K562 (cell line): ENCODE results near the gene PLXDC1. TPM values are rescaled to one million over a fixed set of nuclear protein-coding genes. Genes with fewer than 3 reads are reported as not detected.

Experiments used
- ARID2 ChIP-seq: fragments of 450-650 bp; IDR thresholded peaks from 2 replicates; pipeline ENCODE4 v1.6.1; 2017; ENCODE audit warnings: antibody characterized with exemption, mild to moderate bottlenecking
- BRCA1 ChIP-seq, 2 experiments: fragments of 450-650 bp in 1 of 2; sonication (generic) in 1 of 2; formaldehyde crosslinking in 1 of 2; IDR thresholded peaks; 2 replicates each; pipeline versions ENCODE4 v1.5.0 to v1.6.1; 2017 to 2020; ENCODE audit warnings: mild to moderate bottlenecking in 1 of 2, missing genetic modification reagents in 1 of 2
- C11orf30 ChIP-seq: fragments of 450-650 bp; IDR thresholded peaks from 2 replicates; pipeline ENCODE4 v1.6.1; 2016; ENCODE audit warnings: low read depth, mild to moderate bottlenecking
- ELF4 ChIP-seq: fragments of 450-650 bp; formaldehyde crosslinking; IDR thresholded peaks from 2 replicates; pipeline ENCODE4 v1.4.0; 2022; ENCODE audit warnings: missing genetic modification characterization
- FOXP4 ChIP-seq: sonication (generic); formaldehyde crosslinking; IDR thresholded peaks from 2 replicates; pipeline ENCODE4 v1.8.0; 2022; ENCODE audit warnings: mild to moderate bottlenecking, missing genetic modification reagents, borderline replicate concordance
- FUS ChIP-seq: fragments of 200-400 bp; formaldehyde crosslinking; optimal IDR thresholded peaks from 2 replicates; pipeline ENCODE3; 2017; ENCODE audit warnings: low read depth, low read length
- MBD1 ChIP-seq: fragments of 250-450 bp; sonication (Bioruptor Pico); IDR thresholded peaks from 2 replicates; pipeline ENCODE4 v1.8.0; 2022; ENCODE audit warnings: inconsistent platforms
- NCOA1 ChIP-seq: fragments of 450-650 bp; IDR thresholded peaks from 2 replicates; pipeline ENCODE4 v1.6.1; 2016; ENCODE audit warnings: low read depth
- PHB2 ChIP-seq: fragments of 450-650 bp; IDR thresholded peaks from 2 replicates; pipeline ENCODE4 v1.6.1; 2017; ENCODE audit warnings: low read depth
- RERE ChIP-seq: sonication (generic); formaldehyde crosslinking; IDR thresholded peaks from 2 replicates; pipeline ENCODE4 v1.8.0; 2023; ENCODE audit warnings: missing genetic modification reagents, mild to moderate bottlenecking, borderline replicate concordance
- SAFB2 ChIP-seq: fragments of 200-400 bp; formaldehyde crosslinking; IDR thresholded peaks from 2 replicates; pipeline ENCODE4 v1.6.1; 2018; ENCODE audit warnings: borderline replicate concordance, low read length, low read depth, moderate library complexity; ENCODE audit not compliant: severe bottlenecking
- SIN3B ChIP-seq: fragments of 450-650 bp; IDR thresholded peaks from 2 replicates; pipeline ENCODE4 v1.6.1; 2017; ENCODE audit warnings: low read depth, mild to moderate bottlenecking, moderate library complexity
- THAP7 ChIP-seq: fragments of 250-450 bp; sonication (Bioruptor Pico); IDR thresholded peaks from 2 replicates; pipeline ENCODE4 v1.5.0; 2021
- VEZF1 ChIP-seq: fragments of 200-800 bp; sonication (Bioruptor generic); IDR thresholded peaks from 2 replicates; pipeline ENCODE4 v1.6.1; 2017; ENCODE audit warnings: missing genetic modification characterization, missing compliant biosample characterization
- ZBTB2 ChIP-seq: fragments of 450-650 bp; IDR thresholded peaks from 2 replicates; pipeline ENCODE4 v1.6.1; 2016; ENCODE audit warnings: antibody characterized with exemption
- polyA plus RNA-seq, 8 experiments: library from polyadenylated mRNA; depleted of rRNA in 4 of 8; stranded (reverse) in 5 of 8; unstranded in 3 of 8; fragments of >200 nt; fragmentation: Nextera tagmentation in 2 of 8; fragmentation: Illumina TruSeq in 1 of 8; extraction: Ambion mirVana in 2 of 8; extraction: Trizol in 1 of 8; gene quantifications; 2 replicates each; pipeline versions ENCODE4 v1.2.1 to v1.2.3, GENCODE V29; 2011 to 2014; ENCODE audit warnings: inconsistent platforms in 1 of 8, missing spikeins in 1 of 8
- total RNA-seq, 7 experiments: library from RNA; depleted of rRNA in 6 of 7; stranded (reverse); fragments of >200 nt in 6 of 7; fragmentation: Illumina TruSeq in 2 of 7; extraction: Trizol in 2 of 7; gene quantifications; 2 replicates each; pipeline versions ENCODE4 v1.2.1 to v1.2.3, GENCODE V29; 2011 to 2021; ENCODE audit warnings: low replicate concordance in 1 of 7

The PLXDC1 gene
- total and polyA plus RNA-seq, 9 of the 15 experiments (the other 6 are each of a cell fraction or from before 2014, with no cell fraction given) = not detected

GRCh38 chr17:39153599-39154051 lies 2.2 kb upstream of the PLXDC1 start (continued):
- TF ChIP-seq C11orf30 (no peak), ARID2 (no peak), BRCA1 (IDR thresholded peaks at IDR 0.05) (no peak), BRCA1 (CRISPR knock-in tag; IDR thresholded peaks at IDR 0.05) (no peak), NCOA1 (0 out of 2 replicates have a peak, but pooled peaks have one; percentile 7), FOXP4 (CRISPR knock-in tag) (no peak), VEZF1 (CRISPR knock-in tag) (no peak), SAFB2 (no peak), PHB2 (no peak), ELF4 (no peak), ZBTB2 (no peak), THAP7 (CRISPR knock-in tag) (no peak), MBD1 (no peak), FUS (no peak), SIN3B (no peak), RERE (CRISPR knock-in tag) (no peak)
